GM23248 (cell line): ENCODE measurements around the gene PTPRN2.

Experiments used
- EZH2 ChIP-seq: fragments of 200-600 bp; sonication (generic); IDR thresholded peaks from 2 replicates; pipeline ENCODE4 v1.6.1; 2018; ENCODE audit warnings: antibody characterized with exemption, mild to moderate bottlenecking; ENCODE audit not compliant: insufficient read depth, poor library complexity, severe bottlenecking
- EZH2phosphoT487 ChIP-seq: fragments of 200-600 bp; sonication (generic); IDR thresholded peaks from 2 replicates; pipeline ENCODE4 v1.6.1; 2018; ENCODE audit warnings: antibody characterized with exemption, moderate library complexity, mild to moderate bottlenecking, low read depth; ENCODE audit not compliant: insufficient read depth

DNA sequence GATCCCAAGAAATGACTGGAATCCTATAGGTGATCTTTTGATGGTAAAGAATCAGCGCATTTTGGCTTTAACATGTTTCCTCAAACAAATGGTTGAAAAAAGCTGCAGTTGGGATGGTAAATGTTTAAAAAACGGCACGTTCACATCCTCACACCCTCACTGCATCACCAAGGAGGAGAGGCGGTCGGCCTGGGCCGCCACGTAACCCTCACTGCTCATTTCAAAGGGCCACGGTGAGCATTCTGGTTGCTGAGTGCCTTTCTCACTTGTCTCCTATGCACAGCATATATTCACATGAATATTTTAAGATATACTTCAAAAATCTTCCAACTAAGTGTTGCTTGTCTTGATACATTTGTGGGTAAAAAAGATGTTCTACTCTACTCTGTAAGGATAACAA lies 1017.7 kb downstream of the PTPRN2 start:
- TF ChIP-seq EZH2 (no peak), EZH2phosphoT487 (no peak)
